OCI-LY1 (cell line): ENCODE measurements around the gene PCAT7.

Experiments used
- CTCF ChIP-seq: fragments of 200-600 bp; sonication (generic), shearing (Covaris generic); IDR thresholded peaks from 2 replicates; pipeline ENCODE4 v1.5.1; 2017; ENCODE audit warnings: mild to moderate bottlenecking, antibody characterized with exemption, low read length, moderate library complexity, mixed read lengths
- EZH2 ChIP-seq: fragments of 200-600 bp; sonication (generic), shearing (Covaris generic); IDR thresholded peaks from 2 replicates; pipeline ENCODE4 v1.8.0; 2017; ENCODE audit warnings: borderline replicate concordance, mixed run types, mild to moderate bottlenecking, antibody characterized with exemption, low read length, moderate library complexity, mixed read lengths

DNA sequence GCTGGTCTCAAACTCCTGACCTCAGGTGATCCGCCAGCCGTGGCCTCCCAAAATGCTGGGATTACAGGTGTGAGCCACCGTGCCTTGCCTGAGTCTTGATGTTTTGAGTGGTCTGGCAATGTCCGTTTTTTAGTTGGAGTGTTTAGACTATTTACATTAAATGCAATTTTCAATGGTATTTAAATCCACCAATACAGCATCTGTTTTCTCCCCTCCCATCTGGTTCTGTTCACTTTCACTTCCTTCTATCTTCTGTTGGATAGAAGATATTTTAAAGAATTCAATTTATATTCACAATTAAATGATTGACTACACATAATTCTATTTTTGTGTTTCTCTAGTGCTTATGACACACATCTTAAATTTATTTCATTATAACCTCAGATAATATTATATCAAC, 26.0 kb upstream of the PCAT7 start:
- TF ChIP-seq CTCF (no peak), EZH2 (no peak)
